Testis (tissue), 3 donors: ENCODE measurements around the gene PTGER2. TPM values are rescaled to one million over a fixed set of nuclear protein-coding genes. Genes with fewer than 3 reads are reported as not detected.

Source experiments
- DNase-seq: peaks from one replicate; pipeline ENCODE4 v3.0.0-alpha.2; 2019
- H3K27ac ChIP-seq, 2 donors: fragments of 200-600 bp; sonication (generic); one replicate each; pipeline ENCODE4 v1.5.1; 2019
- H3K27me3 ChIP-seq: fragments of 200-600 bp; sonication (generic); one replicate; pipeline ENCODE4 v1.5.1; 2019
- H3K36me3 ChIP-seq: fragments of 200-600 bp; sonication (generic); one replicate; pipeline ENCODE4 v1.5.1; 2017; ENCODE audit warnings: low read depth; ENCODE audit errors: missing control alignments
- H3K4me1 ChIP-seq: fragments of 200-600 bp; sonication (generic); one replicate; pipeline ENCODE4 v1.5.1; 2019
- H3K4me3 ChIP-seq, 2 donors: fragments of 200-600 bp; sonication (generic); one replicate each; pipeline ENCODE4 v1.5.1; 2017 to 2019
- H3K9me3 ChIP-seq: fragments of 200-600 bp; sonication (generic); one replicate; pipeline ENCODE4 v1.5.1; 2017
- POLR2A ChIP-seq: fragments of 450-650 bp; IDR thresholded peaks from one replicate; pipeline ENCODE4 v1.6.1; 2017; ENCODE audit warnings: antibody characterized with exemption, mild to moderate bottlenecking, moderate library complexity
- WGBS, 2 donors: methylation state at CpG; one replicate each; pipeline ENCODE4 v1.1.5; 2018; 5-methylcytosine and 5-hydroxymethylcytosine counted together
- intact Hi-C: fragments of 100-400 bp; cut with DNase I; formaldehyde crosslinking; loops from one replicate; pipeline ENCODE4 v1.15.1; 2023; ENCODE audit warnings: low total_unique reads
- polyA plus RNA-seq: library from polyadenylated mRNA; stranded (reverse); fragments of 350-450 nt; fragmentation: Illumina TruSeq; extraction: RNeasy Lipid Tissue Mini Kit (QIAGEN cat#74804); gene quantifications from one replicate; pipeline ENCODE4 v1.2.3, GENCODE V29; 2014; ENCODE audit warnings: low read depth, low replicate concordance; ENCODE audit not compliant: insufficient read depth
- total RNA-seq, 2 donors: library from RNA; depleted of rRNA; stranded (reverse); fragments of >200 nt; gene quantifications; one replicate each; pipeline ENCODE4 v1.2.3, GENCODE V29; 2016
- TF ChIP-seq, protein P1 (sequence below), 3 experiments: fragments of 450-650 bp in 2 of 3; fragments of 200-600 bp in 1 of 3; sonication (generic) in 1 of 3; IDR thresholded peaks; one replicate each; pipeline ENCODE4 v1.5.1; 2016 to 2019; ENCODE audit warnings: antibody characterized with exemption in 3 of 3, mild to moderate bottlenecking in 2 of 3, moderate library complexity in 1 of 3

The PTGER2 gene
- total and polyA plus RNA-seq, 3 donors from 2014 or later, result 2.7 to 5.3 (median 4.0) TPM

DNA sequence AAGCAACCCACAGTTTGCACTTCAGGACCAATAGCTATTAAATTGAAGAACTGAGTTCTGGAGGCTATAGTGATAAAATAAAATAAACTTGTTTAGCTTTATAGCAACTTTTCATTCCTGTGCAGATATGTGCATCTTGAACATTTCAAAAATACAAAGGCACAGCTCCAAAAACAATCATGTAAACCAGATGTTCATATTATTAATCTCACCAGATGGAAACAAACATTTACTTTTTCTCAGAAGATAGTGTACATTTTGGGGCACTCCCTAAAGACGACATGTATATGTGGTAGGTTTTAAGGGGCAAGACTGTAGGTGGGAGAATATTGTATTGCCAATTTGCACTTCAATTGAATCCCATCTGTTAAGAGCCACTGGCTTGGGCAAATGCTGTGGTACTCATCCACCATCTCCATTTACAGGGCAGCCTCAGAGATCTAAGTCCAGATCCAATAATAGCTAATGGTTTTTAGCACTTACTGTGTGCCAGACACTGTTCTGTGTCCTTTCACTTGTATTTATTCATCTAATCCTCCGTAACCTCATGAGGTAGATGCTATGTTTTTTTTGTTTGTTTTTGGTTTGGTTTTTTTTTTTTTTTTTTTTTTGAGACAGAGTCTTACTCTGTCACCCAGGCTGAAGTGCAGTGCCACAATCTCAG, 49.1 kb downstream of the PTGER2 start:
- Histone ChIP-seq H3K27ac (no peak overlapping the region), H3K27me3 (no peaks in the 10 kb centered on the region), H3K36me3 (no peaks in the 10 kb centered on the region), H3K9me3 (no peaks in the 10 kb centered on the region), H3K4me1 (peaks cover 8% of the 10 kb centered on the region), H3K4me3 (no peak overlapping the region)
- no peak for TF ChIP-seq POLR2A
- WGBS, 2 donors, result 52 to 75% methylated on average over 2 of the region's 2 CpGs
- intact Hi-C loops, result no loop called here
- DNase-seq, result no peak

GRCh38 chr14:52363961-52364360, 49.8 kb downstream of the PTGER2 start:
- no peaks in the 10 kb centered on the region for H3K27me3 ChIP-seq
- no peaks in the 10 kb centered on the region for H3K36me3 ChIP-seq
- WGBS, 2 donors, result 56 to 71% methylated on average over 1 of the region's 1 CpG
- no peak for DNase-seq
- no peak overlapping the region for H3K4me3 ChIP-seq
- no peak overlapping the region for H3K27ac ChIP-seq
- no peaks in the 10 kb centered on the region for H3K9me3 ChIP-seq
- TF ChIP-seq POLR2A, result no peak
- TF ChIP-seq, protein P1, sequence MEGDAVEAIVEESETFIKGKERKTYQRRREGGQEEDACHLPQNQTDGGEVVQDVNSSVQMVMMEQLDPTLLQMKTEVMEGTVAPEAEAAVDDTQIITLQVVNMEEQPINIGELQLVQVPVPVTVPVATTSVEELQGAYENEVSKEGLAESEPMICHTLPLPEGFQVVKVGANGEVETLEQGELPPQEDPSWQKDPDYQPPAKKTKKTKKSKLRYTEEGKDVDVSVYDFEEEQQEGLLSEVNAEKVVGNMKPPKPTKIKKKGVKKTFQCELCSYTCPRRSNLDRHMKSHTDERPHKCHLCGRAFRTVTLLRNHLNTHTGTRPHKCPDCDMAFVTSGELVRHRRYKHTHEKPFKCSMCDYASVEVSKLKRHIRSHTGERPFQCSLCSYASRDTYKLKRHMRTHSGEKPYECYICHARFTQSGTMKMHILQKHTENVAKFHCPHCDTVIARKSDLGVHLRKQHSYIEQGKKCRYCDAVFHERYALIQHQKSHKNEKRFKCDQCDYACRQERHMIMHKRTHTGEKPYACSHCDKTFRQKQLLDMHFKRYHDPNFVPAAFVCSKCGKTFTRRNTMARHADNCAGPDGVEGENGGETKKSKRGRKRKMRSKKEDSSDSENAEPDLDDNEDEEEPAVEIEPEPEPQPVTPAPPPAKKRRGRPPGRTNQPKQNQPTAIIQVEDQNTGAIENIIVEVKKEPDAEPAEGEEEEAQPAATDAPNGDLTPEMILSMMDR (IDR thresholded peaks at IDR 0.05), result no peak
- H3K4me1 ChIP-seq, result peaks cover 8% of the 10 kb centered on the region
- intact Hi-C loops, result no loop called here

DNA sequence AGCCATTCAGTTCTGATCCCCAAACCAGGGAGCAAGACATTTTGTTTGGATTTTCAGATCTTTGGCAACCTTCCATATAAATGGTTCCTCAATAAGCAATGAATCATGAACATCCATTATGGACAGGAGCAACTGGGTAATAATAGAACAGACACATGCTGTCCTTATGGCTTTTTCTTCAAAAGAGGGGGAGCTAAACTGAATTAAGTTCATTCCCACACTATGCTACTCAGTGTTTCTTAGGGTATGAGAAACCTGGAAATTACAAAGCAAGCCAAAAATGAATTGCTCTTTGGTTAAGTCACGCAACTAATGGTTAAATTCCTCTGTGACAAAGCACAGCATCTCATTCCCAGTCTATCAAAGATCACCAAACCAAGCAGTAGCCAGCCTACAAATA, 51.0 kb downstream of the PTGER2 start:
- Histone ChIP-seq H3K9me3 (no peaks in the 10 kb centered on the region), H3K4me1 (peaks cover 8% of the 10 kb centered on the region), H3K27ac (no peak overlapping the region), H3K4me3 (no peak overlapping the region), H3K36me3 (no peaks in the 10 kb centered on the region), H3K27me3 (no peaks in the 10 kb centered on the region)
- DNase-seq, result no peak
- WGBS, 2 donors, result 94 to 97% methylated on average over 1 of the region's 1 CpG
- TF ChIP-seq, protein P1 (IDR thresholded peaks at IDR 0.05), result no peak
- no peak for TF ChIP-seq POLR2A
- intact Hi-C loops, result no loop called here

DNA sequence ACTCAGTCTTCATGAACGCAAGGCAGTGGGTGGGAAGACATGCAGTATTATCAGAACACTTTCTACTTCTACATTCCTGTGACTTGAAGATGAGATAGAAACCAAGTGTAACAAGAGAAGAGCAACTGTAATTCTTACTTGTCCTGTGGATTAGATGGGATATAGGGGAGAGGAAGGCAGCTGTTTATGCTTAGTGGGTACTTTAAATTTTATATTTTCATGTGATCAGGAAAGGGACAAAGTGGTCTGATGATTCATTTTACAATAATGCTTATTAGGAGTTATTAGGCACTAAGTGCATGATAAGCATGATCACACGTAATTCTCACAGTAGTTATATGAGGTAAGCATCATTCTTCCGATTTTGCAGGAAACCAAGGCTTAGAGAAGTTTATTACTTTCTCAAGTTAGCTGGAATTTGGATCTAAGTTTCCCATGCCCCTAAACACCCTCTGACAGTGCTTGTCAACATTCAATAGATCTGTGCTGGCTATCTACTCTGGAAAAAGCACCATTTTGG, 52.7 kb downstream of the PTGER2 start:
- H3K4me1 ChIP-seq, result no peaks in the 10 kb centered on the region
- no peak overlapping the region for H3K27ac ChIP-seq
- WGBS, 2 donors, result 52 to 62% methylated on average over 3 of the region's 3 CpGs
- H3K9me3 ChIP-seq, result no peaks in the 10 kb centered on the region
- TF ChIP-seq, protein P1 (IDR thresholded peaks at IDR 0.05), result no peak
- TF ChIP-seq POLR2A, result no peak
- H3K27me3 ChIP-seq, result no peaks in the 10 kb centered on the region
- H3K36me3 ChIP-seq, result no peaks in the 10 kb centered on the region
- no peak for DNase-seq
- H3K4me3 ChIP-seq, result no peak overlapping the region
- intact Hi-C loops, result no loop called here

DNA sequence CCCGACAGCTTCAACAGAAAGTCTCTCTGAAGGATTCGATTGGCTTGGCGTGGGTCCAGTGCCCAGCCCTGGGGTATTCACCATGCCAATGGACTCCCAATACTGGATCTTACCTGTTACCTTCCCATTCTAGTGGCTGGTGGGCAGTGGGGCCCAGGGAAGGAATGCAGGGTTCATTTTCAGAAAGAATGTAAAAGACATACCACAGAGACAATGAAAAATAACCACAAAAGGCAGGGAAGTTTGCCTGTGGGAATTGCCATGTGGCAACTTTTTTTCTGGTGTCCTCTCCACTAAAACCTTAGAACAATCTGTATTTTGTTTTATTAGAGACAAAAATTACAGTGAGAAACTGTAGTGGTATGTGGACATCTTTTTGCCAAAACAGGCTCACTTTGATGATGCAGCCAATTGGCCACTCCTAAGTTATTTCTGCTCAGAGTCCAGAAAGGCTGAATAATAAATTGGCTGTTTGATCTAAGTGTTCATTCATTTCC, 55.2 kb downstream of the PTGER2 start:
- WGBS, 2 donors, result 70 to 74% methylated on average over 3 of the region's 3 CpGs
- intact Hi-C loops, result no loop called here
- DNase-seq, result no peak

More for the DNA sequence above, 55.2 kb downstream of the PTGER2 start:
- Histone ChIP-seq H3K36me3 (no peaks in the 10 kb centered on the region), H3K27me3 (no peaks in the 10 kb centered on the region), H3K9me3 (no peaks in the 10 kb centered on the region), H3K27ac (no peak overlapping the region), H3K4me1 (no peaks in the 10 kb centered on the region), H3K4me3 (no peak overlapping the region)
- TF ChIP-seq, protein P1 (IDR thresholded peaks at IDR 0.05), result no peak
- TF ChIP-seq POLR2A, result no peak
